Breast epithelium (tissue), 4 donors: ENCODE data around the gene TBC1D14. TPM values are rescaled to one million over a fixed set of nuclear protein-coding genes. Genes with fewer than 3 reads are reported as not detected.

Source experiments
- DNase-seq, 2 donors: peaks; one replicate each; pipeline ENCODE4 v3.0.0-alpha.2; 2019; ENCODE audit warnings: low spot score in 2 of 2
- H3K27ac ChIP-seq, 2 donors: fragments of 200-600 bp; sonication (generic) in 1 of 2; one replicate each; pipeline ENCODE4 v1.5.1; 2016 to 2019; ENCODE audit warnings: mild to moderate bottlenecking in 1 of 2
- H3K27me3 ChIP-seq, 2 donors: fragments of 200-600 bp; sonication (generic) in 1 of 2; one replicate each; pipeline versions ENCODE4 v1.5.1 to v1.6.0; 2017 to 2019; ENCODE audit warnings: control low read depth in 1 of 2, mild to moderate bottlenecking in 1 of 2
- H3K36me3 ChIP-seq: fragments of 200-600 bp; one replicate; pipeline ENCODE4 v1.5.1; 2019
- H3K4me1 ChIP-seq, 2 donors: fragments of 200-600 bp; sonication (generic); one replicate each; pipeline ENCODE4 v1.5.1; 2016 to 2019; ENCODE audit warnings: control low read depth in 1 of 2
- H3K4me3 ChIP-seq, 3 donors: fragments of 200-600 bp; sonication (generic); 1 replicate in 2 of 3; 2 replicates in 1 of 3; pipeline ENCODE4 v1.5.1; 2016 to 2019; ENCODE audit warnings: mild to moderate bottlenecking in 3 of 3, moderate library complexity in 2 of 3
- H3K9me3 ChIP-seq, 2 donors: fragments of 200-600 bp; sonication (generic) in 1 of 2; one replicate each; pipeline ENCODE4 v1.5.1; 2016 to 2019; ENCODE audit warnings: control low read depth in 1 of 2
- POLR2A ChIP-seq: fragments of 450-650 bp; IDR thresholded peaks from one replicate; pipeline ENCODE4 v1.6.1; 2016; ENCODE audit warnings: antibody characterized with exemption, mild to moderate bottlenecking, moderate library complexity
- POLR2AphosphoS5 ChIP-seq, 3 donors: sonication (generic); formaldehyde crosslinking; IDR thresholded peaks; one replicate each; pipeline ENCODE4 v1.6.1; 2017; ENCODE audit warnings: antibody characterized with exemption in 3 of 3
- intact Hi-C: fragments of 100-400 bp; cut with DNase I; formaldehyde crosslinking; loops from one replicate; pipeline ENCODE4 v1.15.1; 2023; ENCODE audit warnings: low total_unique reads
- total RNA-seq, 3 donors: library from RNA; depleted of rRNA; stranded (reverse); fragments of >200 nt; gene quantifications; one replicate each; pipeline ENCODE4 v1.1.0, GENCODE V29; 2016
- TF ChIP-seq, protein P1 (sequence below), 3 donors: fragments of 450-650 bp; IDR thresholded peaks; one replicate each; pipeline ENCODE4 v1.5.1; 2016 to 2017; ENCODE audit warnings: antibody characterized with exemption in 3 of 3, mild to moderate bottlenecking in 3 of 3, moderate library complexity in 3 of 3

TBC1D14 gene
- total RNA-seq, 3 donors from 2014 or later, result 48.5 to 57.3 (median 48.7) TPM

GRCh38 chr4:6873792-6874461 lies 35.7 kb upstream of the TBC1D14 start:
- no peak overlapping the region for H3K27ac ChIP-seq
- peak; percentile 51 to 68 for DNase-seq
- intact Hi-C loops, result no loop called here
- peaks cover 2% of the 10 kb centered on the region for H3K36me3 ChIP-seq
- H3K4me3 ChIP-seq, result no peak overlapping the region
- H3K9me3 ChIP-seq, result no peaks in the 10 kb centered on the region
- H3K27me3 ChIP-seq, result no peaks in the 10 kb centered on the region
- TF ChIP-seq POLR2A (no peak), POLR2AphosphoS5 (IDR thresholded peaks at IDR 0.05) (no peak)
- TF ChIP-seq, protein P1, sequence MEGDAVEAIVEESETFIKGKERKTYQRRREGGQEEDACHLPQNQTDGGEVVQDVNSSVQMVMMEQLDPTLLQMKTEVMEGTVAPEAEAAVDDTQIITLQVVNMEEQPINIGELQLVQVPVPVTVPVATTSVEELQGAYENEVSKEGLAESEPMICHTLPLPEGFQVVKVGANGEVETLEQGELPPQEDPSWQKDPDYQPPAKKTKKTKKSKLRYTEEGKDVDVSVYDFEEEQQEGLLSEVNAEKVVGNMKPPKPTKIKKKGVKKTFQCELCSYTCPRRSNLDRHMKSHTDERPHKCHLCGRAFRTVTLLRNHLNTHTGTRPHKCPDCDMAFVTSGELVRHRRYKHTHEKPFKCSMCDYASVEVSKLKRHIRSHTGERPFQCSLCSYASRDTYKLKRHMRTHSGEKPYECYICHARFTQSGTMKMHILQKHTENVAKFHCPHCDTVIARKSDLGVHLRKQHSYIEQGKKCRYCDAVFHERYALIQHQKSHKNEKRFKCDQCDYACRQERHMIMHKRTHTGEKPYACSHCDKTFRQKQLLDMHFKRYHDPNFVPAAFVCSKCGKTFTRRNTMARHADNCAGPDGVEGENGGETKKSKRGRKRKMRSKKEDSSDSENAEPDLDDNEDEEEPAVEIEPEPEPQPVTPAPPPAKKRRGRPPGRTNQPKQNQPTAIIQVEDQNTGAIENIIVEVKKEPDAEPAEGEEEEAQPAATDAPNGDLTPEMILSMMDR (IDR thresholded peaks at IDR 0.05), result peak; percentile 49 to 71 (median 71)
- H3K4me1 ChIP-seq, result no peaks in the 10 kb centered on the region

- intact Hi-C loops, result loop anchor here (5.0 kb wide), 1 partner anchor 153 kb away; no protein-coding TSS in a partner anchor
- H3K4me1 ChIP-seq, result no peaks in the 10 kb centered on the region
- TF ChIP-seq POLR2AphosphoS5 (IDR thresholded peaks at IDR 0.05), result no peak
- no peak for TF ChIP-seq POLR2A
- TF ChIP-seq, protein P1 (IDR thresholded peaks at IDR 0.05), result no peak
- DNase-seq, result no peak
- no peaks in the 10 kb centered on the region for H3K27me3 ChIP-seq
- peaks cover 2% of the 10 kb centered on the region for H3K36me3 ChIP-seq
- H3K9me3 ChIP-seq, result no peaks in the 10 kb centered on the region
- no peak overlapping the region for H3K27ac ChIP-seq
- H3K4me3 ChIP-seq, result no peak overlapping the region
Observed at GRCh38 chr4:6874981-6875380, 34.6 kb upstream of the TBC1D14 start.

DNA sequence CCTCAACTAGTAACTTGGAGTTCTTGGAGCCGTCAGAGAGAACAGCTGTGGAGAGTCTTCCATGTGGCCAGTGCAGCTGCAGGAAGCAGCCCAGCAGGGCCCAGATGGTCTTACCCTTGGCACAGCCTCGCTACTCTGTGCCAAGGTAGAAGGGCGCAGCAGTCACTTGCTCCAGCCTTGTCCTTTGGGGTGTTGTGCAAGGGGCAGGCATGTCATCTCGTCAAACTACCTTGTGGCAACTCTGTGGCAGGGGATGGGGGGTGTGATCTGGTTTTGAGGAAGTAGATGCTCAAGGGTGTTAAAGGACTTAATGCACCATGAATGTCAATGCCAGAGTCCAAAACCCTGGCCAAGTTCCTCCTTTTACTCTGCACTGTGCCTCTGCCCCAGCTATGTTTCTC lies 34.2 kb upstream of the TBC1D14 start:
- no peaks in the 10 kb centered on the region for H3K9me3 ChIP-seq
- intact Hi-C loops, result loop anchor here (5.0 kb wide), 1 partner anchor 153 kb away; no protein-coding TSS in a partner anchor
- DNase-seq, result peak in 1 of 2 donors; percentile 32
- no peaks in the 10 kb centered on the region for H3K4me1 ChIP-seq
- H3K4me3 ChIP-seq, result no peak overlapping the region
- peaks cover 2% of the 10 kb centered on the region for H3K36me3 ChIP-seq
- H3K27ac ChIP-seq, result no peak overlapping the region
- no peaks in the 10 kb centered on the region for H3K27me3 ChIP-seq
- no peak for TF ChIP-seq POLR2AphosphoS5 (IDR thresholded peaks at IDR 0.05)
- TF ChIP-seq, protein P1 (IDR thresholded peaks at IDR 0.05), result no peak
- TF ChIP-seq POLR2A, result no peak

DNA sequence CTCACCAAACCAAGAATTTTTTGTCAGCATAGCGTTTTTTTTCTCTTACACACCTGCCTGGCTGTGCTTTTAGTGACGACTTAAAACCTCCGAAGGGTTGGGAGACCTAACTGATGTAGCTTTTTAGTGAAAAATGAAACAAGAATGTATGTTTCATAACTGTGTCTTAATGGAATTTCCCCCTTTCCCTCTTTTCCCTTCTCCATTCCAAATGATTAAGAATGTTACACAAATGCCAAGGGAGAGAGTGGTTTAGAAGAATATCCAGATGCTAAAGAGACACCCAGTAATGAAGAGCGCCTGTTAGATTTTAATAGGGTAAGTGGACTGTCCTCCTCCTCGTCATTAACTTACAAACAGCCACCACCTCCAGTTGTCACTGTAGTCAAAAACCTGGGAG lies 33.2 kb upstream of the TBC1D14 start:
- TF ChIP-seq, protein P1 (IDR thresholded peaks at IDR 0.05), result no peak
- no peak for TF ChIP-seq POLR2A
- TF ChIP-seq POLR2AphosphoS5 (IDR thresholded peaks at IDR 0.05), result no peak
- peaks cover 2% of the 10 kb centered on the region for H3K36me3 ChIP-seq
- intact Hi-C loops, result loop anchor here (5.0 kb wide), 1 partner anchor 154 kb away; no protein-coding TSS in a partner anchor
- DNase-seq, result no peak
- no peaks in the 10 kb centered on the region for H3K4me1 ChIP-seq
- no peak overlapping the region for H3K4me3 ChIP-seq
- H3K27ac ChIP-seq, result no peak overlapping the region
- H3K27me3 ChIP-seq, result no peaks in the 10 kb centered on the region
- H3K9me3 ChIP-seq, result no peaks in the 10 kb centered on the region

DNA sequence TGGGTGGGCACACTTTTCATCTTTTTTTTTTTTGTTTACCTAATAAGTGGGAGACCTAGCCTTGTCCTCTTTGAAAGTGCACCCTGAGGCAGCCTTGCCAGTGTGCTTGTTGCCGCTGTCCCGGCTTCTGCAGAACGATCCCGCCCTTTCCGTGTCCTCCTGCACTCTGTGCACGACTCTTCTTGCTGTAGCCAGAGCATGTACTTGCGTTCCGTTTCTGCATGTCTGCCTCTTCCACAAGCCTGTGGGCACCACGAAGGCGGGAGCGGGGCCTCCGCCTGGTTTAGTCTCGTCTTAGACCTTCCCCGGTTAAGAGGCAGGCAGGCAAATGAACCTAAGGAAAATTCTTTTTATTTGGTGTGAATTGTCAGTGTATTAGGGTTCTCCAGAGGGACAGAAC lies 32.6 kb upstream of the TBC1D14 start:
- H3K9me3 ChIP-seq, result no peaks in the 10 kb centered on the region
- H3K27ac ChIP-seq, result no peak overlapping the region
- intact Hi-C loops, result loop anchor here (5.0 kb wide), 1 partner anchor 155 kb away; no protein-coding TSS in a partner anchor

More for the DNA sequence above, 32.6 kb upstream of the TBC1D14 start:
- Histone ChIP-seq H3K27me3 (no peaks in the 10 kb centered on the region), H3K36me3 (peaks cover 2% of the 10 kb centered on the region), H3K4me3 (no peak overlapping the region), H3K4me1 (no peaks in the 10 kb centered on the region)
- TF ChIP-seq POLR2A, result no peak
- DNase-seq, result no peak
